Measurements from ENCODE around the gene GPR176.

DNA sequence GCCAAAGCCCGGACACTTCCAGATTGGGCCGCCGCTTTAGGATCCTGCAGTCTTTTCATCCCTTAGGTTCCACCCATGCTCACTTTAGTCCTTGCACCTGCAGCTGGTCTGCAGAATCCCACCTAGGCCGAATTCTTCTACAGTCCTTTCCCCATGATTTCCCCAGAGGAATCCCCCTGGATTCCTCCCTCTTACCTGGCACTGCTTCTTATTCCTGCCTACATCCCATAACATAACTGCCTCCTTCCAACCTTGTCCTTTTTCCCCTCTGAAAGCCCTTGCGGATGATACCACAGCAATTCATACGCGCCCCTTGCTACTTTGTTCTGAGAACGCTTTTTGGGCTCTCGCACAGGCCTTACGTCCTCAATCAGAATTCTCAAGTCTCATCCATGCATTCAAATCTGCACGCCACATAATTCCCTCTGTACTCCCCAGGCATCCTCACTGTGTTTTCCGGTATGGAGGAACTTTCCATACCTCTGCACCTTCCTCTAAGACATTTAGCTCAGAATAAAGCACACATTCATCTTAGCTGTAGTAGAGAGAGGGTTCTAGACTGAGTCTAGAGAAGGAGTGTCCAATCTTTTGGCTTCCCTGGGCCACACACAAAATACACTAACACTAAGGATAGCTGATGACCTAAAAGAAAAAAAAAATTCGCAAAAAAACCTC is 14.5 kb upstream of the GPR176 start:
- TF ChIP-seq EZH2 (IDR thresholded peaks at IDR 0.05; ENCODE audit: borderline replicate concordance) (no peak), CTCF (IDR thresholded peaks at IDR 0.05; ENCODE audit: poor library complexity) (no peak)
